ENCODE measurements around the gene ANO8.
"Not testable (repeated sequence)": the region's sequence is repeated elsewhere in the genome, so short reads cannot be mapped to it uniquely, and the experiment has no call there.

Gene ANO8

DNA sequence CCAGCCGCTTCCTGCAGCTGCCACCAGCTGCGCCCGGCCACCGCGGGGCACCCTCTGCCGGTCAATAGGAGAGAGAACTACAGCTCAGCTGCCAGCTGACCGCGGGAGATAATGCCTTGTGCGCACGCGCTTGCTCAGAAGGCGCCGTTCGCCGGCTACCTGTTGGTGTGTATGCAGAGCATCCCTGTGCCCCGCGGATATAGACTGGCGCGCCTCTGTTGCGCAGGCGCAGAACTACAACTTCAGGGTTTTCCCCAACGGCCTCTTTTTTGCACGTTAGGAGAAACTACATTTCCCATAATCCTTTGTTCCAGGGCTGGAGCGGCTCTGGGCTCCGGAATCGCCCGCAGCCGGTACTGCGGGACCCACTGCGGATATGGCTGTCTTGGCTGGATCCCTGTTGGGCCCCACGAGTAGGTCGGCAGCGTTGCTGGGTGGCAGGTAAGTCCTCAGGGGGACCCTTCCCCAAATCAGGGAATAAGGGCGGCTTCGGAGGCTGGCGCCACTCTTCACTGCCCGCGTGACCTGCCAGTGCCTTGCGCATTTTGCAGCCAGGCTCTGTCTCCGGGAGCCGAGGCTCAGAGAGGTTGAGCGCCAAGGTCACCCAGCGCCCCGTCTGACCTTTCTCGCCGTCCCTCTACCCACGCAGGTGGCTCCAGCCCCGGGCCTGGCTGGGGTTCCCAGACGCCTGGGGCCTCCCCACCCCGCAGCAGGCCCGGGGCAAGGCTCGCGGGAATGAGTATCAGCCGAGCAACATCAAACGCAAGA lies 29.0 kb downstream of the ANO8 start, which contains the start of gene MRPL34:
MRPL34 (plus strand) TSS at position 356 of the 768 bp plus-strand sequence; CDS start at position 377, 21 bp downstream.
- Histone ChIP-seq H3K27ac (ENCODE audit: low read length) (peak within 1 kb of the TSS; percentile 79), H3K4me1 (ENCODE audit: insufficient read depth, low read length) (peaks cover 15% of the 10 kb centered on the region; the same call in 1 of the 2 replicates), H3K9me3 (ENCODE audit: insufficient read depth, low read depth, low read length) (no peaks in the 10 kb centered on the region), H3K9ac (ENCODE audit: low read depth, low read length) (peak within 1 kb of the TSS; percentile 97), H3K36me3 (ENCODE audit: insufficient read depth, low read depth, low read length) (no peaks in the 10 kb centered on the region), H3K27me3 (ENCODE audit: insufficient read depth, low read length) (no peaks in the 10 kb centered on the region), H3K4me3 (ENCODE audit: low read length) (peak within 1 kb of the TSS; percentile 98)

DNA sequence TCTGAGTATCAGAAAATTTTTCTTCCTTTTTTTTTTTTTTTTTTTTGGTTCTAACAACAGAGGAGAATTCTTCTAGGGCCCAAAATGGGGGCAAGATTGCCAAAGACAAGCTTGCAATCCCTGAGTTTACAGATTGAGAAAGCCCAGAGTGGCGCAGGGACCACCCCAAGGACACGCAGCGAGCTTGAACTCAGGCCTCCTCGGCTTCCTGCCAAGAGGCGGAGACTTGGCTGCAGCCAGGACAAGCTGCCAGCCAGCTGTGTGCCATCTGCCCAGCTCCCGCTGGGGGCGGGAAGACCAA lies 29.5 kb downstream of the ANO8 start:
- no peaks in the 10 kb centered on the region for H3K9me3 ChIP-seq (ENCODE audit: insufficient read depth, low read depth, low read length)
- H3K36me3 ChIP-seq (ENCODE audit: insufficient read depth, low read depth, low read length): no peaks in the 10 kb centered on the region
- no peak overlapping the region for H3K27ac ChIP-seq (ENCODE audit: low read length)
- no peak overlapping the region for H3K9ac ChIP-seq (ENCODE audit: low read depth, low read length)
- H3K27me3 ChIP-seq (ENCODE audit: insufficient read depth, low read length): no peaks in the 10 kb centered on the region
- H3K4me1 ChIP-seq (ENCODE audit: insufficient read depth, low read length): peaks cover 13% of the 10 kb centered on the region; the same call in 1 of the 2 replicates
- H3K4me3 ChIP-seq (ENCODE audit: low read length): peak overlapping the region; percentile 45; the same call in 1 of the 2 replicates

DNA sequence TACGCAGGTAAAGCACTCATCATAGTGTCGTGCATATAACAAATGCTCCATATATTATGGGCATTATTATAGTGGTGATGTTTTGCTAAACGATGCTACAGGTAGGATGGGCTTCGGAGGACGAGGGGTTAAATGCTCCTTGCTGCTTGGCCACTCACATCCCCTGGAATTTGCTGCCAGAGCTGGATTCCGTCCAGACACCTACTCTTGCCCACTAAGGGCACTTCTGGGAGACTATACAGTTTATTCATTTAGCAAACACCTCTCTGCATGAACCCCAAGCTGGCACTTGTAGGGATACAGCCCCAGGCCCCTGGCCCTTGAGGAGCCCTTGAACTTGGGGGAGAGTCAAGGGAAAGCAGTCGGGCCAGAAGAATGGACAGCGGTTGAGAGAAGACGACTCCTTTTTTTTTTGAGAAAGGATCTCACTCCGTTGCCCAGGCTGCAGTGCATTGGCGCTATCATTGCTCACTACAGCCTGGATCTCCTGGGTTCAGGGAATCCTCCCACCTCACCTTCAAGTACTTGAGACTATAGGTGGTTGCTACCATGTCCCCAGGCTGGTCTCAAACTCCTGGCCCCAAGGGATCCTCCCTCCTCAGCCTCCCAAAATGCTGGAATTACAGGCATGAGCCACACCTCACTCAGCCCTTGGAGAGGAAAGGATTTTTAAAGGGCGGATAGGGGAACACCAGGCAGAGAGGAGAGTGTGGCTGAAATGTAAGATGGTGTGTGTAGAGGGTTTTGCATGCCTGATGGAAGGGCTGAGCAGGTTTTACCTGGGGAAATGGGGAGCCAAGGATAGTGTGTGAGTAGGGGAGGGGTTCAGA lies 30.1 kb downstream of the ANO8 start:
- Histone ChIP-seq H3K4me3 (ENCODE audit: low read length) (peak overlapping the region; percentile 45; the same call in 1 of the 2 replicates), H3K27ac (ENCODE audit: low read length) (no peak overlapping the region), H3K4me1 (ENCODE audit: insufficient read depth, low read length) (peaks cover 13% of the 10 kb centered on the region; the same call in 1 of the 2 replicates), H3K27me3 (ENCODE audit: insufficient read depth, low read length) (no peaks in the 10 kb centered on the region), H3K9me3 (ENCODE audit: insufficient read depth, low read depth, low read length) (no peaks in the 10 kb centered on the region), H3K36me3 (ENCODE audit: insufficient read depth, low read depth, low read length) (no peaks in the 10 kb centered on the region), H3K9ac (ENCODE audit: low read depth, low read length) (no peak overlapping the region)

DNA sequence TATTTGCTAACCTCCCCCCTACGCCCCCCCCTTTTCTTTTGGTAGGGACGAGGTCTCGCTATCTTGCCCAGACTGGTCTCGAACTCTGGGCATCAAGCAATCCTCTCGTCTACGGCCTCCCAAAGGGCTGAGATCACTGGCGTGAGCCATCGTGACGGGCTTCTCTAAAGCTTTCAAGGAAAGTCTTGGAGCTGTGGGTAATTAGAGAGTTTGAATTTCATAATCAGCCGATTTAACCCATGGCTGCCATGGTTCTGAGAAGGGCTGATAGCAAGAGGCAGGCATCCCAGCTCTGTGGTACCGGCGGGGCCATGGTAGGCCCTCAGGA lies 30.8 kb downstream of the ANO8 start:
- Histone ChIP-seq H3K4me1 (ENCODE audit: insufficient read depth, low read length) (peaks cover 13% of the 10 kb centered on the region; the same call in 1 of the 2 replicates), H3K36me3 (ENCODE audit: insufficient read depth, low read depth, low read length) (0 out of 2 replicates have a peak, but pooled peaks cover under 1% of the 10 kb centered on the region), H3K4me3 (ENCODE audit: low read length) (peak overlapping the region; percentile 43; the same call in 1 of the 2 replicates), H3K27me3 (ENCODE audit: insufficient read depth, low read length) (no peaks in the 10 kb centered on the region), H3K9ac (ENCODE audit: low read depth, low read length) (no peak overlapping the region), H3K27ac (ENCODE audit: low read length) (no peak overlapping the region), H3K9me3 (ENCODE audit: insufficient read depth, low read depth, low read length) (no peaks in the 10 kb centered on the region)

DNA sequence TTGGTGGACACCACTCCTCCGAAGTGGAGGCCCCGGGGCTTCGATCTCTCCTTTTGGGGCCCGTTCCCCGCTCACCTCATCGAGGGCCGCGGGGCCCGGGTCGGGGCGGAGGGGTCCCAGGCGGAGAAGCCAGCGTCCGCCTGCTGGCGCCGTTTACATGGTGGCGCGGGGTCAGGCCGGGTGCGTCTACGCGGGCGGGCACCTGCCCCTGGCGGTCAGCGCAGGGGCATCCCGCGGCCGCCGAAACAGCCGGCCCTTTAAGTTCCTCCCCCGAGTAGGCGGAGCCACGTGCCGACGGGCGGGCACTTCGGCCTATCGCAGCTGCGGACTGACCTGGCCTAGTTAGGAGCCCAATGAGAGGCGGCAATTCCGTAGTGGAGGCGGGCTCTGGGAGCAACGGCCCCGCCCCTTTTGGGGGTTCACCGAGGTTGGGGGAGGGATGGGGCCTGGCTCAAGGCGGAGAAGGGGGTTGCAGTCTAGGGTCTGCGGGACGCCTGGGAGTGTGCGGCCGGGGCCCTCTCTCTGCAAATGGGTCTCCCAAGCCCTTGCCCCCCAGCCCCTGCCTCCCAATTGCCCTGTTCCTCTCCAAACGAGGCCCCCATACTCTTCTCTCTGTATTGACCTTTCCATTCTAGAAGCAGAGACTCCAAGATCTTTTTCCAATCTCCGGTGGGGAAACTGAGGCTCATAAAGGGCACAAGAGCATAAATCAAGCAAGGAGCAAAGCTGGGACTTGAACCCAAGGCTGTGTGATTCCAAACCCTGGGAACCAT lies 31.3 kb downstream of the ANO8 start, which contains the start of gene ABHD8:
ABHD8 (minus strand) TSS at position 259 of the 773 bp plus-strand sequence. CDS start 1,809 bp downstream, outside the sequence.
- Histone ChIP-seq H3K36me3 (ENCODE audit: insufficient read depth, low read depth, low read length) (peaks cover 5% of the 10 kb centered on the region), H3K4me3 (ENCODE audit: low read length) (peak within 1 kb of the TSS; percentile 68; the same call in 1 of the 2 replicates), H3K27me3 (ENCODE audit: insufficient read depth, low read length) (no peaks in the 10 kb centered on the region), H3K4me1 (ENCODE audit: insufficient read depth, low read length) (peaks cover 13% of the 10 kb centered on the region; the same call in 1 of the 2 replicates), H3K9me3 (ENCODE audit: insufficient read depth, low read depth, low read length) (peaks cover 2% of the 10 kb centered on the region), H3K9ac (ENCODE audit: low read depth, low read length) (peak within 1 kb of the TSS; percentile 66), H3K27ac (ENCODE audit: low read length) (no peak within 1 kb of the TSS)

DNA sequence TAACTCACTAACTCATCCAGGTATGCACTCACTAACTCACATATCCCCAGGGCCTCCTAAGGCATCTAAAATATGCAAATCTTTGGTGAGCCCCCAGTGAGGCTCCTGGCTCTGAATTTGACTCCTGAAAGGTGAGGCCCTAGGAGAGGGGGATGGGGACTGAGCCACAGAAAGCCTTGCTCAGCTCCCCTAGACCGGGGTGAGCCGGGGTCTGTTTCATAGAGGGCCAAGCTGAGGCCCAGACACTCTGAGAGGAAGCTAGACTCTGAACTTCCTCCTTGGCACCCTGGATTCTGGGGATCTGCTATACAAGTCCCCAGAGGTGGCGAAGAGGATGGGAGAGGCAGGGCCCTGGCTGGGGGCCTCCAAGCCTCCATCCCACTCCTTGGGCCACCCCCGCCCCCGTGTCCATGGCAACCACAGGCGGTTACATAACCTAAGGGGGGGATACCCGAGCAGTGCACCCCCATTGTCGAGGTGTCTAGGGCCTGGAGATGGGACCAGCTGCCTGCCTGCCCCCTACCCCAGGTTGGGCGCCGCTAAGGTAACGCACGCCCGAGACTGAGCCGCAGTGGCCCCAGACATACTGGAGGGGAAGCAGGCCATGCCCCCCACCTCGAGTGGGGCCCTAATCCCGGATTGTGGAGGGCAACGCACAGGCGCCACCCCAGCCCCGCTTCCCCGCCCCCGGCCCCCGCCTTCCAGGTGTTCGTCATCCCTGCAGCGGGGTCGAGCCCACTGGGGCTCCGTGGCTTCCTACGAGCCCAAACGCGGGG lies 32.1 kb downstream of the ANO8 start:
- H3K27me3 ChIP-seq (ENCODE audit: insufficient read depth, low read length): no peaks in the 10 kb centered on the region
- no peak overlapping the region for H3K27ac ChIP-seq (ENCODE audit: low read length)
- H3K9ac ChIP-seq (ENCODE audit: low read depth, low read length): peak overlapping the region; percentile 66

DNA sequence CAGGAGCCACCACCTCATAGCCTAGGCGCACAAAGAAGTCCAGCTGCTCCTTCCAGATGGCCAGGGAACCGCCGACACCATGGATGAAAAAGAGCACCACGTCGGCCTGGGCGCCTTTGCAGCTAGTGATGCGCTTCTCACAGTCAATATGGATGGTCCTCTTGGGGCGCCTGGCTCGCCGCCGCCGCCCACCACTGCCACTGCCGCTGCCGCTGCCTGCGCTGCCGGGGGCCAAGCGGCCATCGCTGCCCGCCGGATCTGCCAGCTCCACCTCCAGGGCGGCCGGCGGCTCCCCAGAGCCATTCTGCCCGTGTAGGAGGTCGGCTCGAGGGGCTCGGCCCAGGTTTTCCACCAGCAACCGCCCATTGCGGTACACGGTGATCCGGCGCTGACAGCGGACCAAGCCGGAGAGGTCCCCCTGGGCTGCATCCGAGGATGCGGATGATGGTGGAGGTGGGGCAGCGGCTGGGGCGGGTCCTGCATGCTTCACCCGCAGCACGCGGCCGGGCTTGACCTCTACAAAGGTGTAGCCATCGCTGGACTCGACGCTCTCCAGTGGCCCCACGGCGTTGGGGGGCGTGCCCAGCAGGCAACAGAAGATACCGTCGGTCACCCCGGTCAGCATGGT lies 33.5 kb downstream of the ANO8 start:
- Histone ChIP-seq H3K4me1 (ENCODE audit: insufficient read depth, low read length) (peaks cover 9% of the 10 kb centered on the region; the same call in 1 of the 2 replicates), H3K4me3 (ENCODE audit: low read length) (no peak overlapping the region), H3K9me3 (ENCODE audit: insufficient read depth, low read depth, low read length) (peaks cover 5% of the 10 kb centered on the region), H3K27ac (ENCODE audit: low read length) (no peak overlapping the region), H3K36me3 (ENCODE audit: insufficient read depth, low read depth, low read length) (peaks cover 8% of the 10 kb centered on the region), H3K27me3 (ENCODE audit: insufficient read depth, low read length) (no peaks in the 10 kb centered on the region), H3K9ac (ENCODE audit: low read depth, low read length) (no peak overlapping the region)

More for the DNA sequence above, 32.1 kb downstream of the ANO8 start:
- Histone ChIP-seq H3K4me3 (ENCODE audit: low read length) (peak overlapping the region; percentile 68; the same call in 1 of the 2 replicates), H3K36me3 (ENCODE audit: insufficient read depth, low read depth, low read length) (peaks cover 8% of the 10 kb centered on the region), H3K4me1 (ENCODE audit: insufficient read depth, low read length) (peaks cover 13% of the 10 kb centered on the region; the same call in 1 of the 2 replicates), H3K9me3 (ENCODE audit: insufficient read depth, low read depth, low read length) (peaks cover 5% of the 10 kb centered on the region)

DNA sequence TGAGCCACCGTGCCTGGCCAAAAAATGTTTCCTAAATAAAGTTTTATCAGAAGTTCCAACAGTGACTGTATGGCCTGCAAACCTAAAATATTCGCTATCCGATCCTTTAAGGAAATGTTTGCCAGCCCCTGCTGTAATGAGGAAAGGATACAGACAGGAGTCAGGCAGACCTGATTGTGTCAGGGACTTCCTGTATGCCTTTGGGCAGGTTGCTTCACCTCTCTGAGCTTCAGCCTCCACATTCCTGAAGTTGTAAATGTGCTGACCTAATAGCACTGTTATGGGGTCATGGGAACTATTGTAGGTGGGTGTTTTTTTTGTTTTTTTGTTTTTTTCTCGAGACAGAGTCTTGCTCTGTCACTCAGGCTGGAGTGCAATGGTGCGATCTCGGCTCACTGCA lies 37.7 kb downstream of the ANO8 start:
- Histone ChIP-seq H3K27me3 (ENCODE audit: insufficient read depth, low read length) (no peaks in the 10 kb centered on the region), H3K4me1 (ENCODE audit: insufficient read depth, low read length) (peaks cover 3% of the 10 kb centered on the region; the same call in 1 of the 2 replicates), H3K9ac (ENCODE audit: low read depth, low read length) (no peak overlapping the region), H3K4me3 (ENCODE audit: low read length) (no peak overlapping the region), H3K9me3 (ENCODE audit: insufficient read depth, low read depth, low read length) (peaks cover 5% of the 10 kb centered on the region), H3K36me3 (ENCODE audit: insufficient read depth, low read depth, low read length) (peaks cover 15% of the 10 kb centered on the region), H3K27ac (ENCODE audit: low read length) (no peak overlapping the region)

DNA sequence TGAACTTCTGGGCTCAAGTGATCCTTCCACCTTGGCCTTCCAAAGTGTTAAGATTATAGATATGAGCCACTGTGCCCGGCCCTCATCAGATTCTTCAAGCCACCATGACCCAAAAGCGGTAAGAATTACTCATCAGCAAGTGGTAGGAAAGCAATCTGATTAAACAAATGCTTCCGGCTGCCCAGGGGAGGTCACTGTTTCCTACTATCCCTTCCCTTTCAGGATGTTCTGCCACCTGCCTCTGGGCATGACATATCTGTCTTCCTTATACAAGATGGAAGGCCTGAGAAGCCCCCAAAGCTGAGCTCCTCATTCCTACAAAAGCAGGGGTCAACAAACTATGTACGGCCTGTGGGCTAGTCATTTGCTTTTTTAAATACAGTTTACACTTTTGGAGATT lies 38.4 kb downstream of the ANO8 start:
- peaks cover 5% of the 10 kb centered on the region for H3K9me3 ChIP-seq (ENCODE audit: insufficient read depth, low read depth, low read length)
- H3K9ac ChIP-seq (ENCODE audit: low read depth, low read length): no peak overlapping the region
- H3K27ac ChIP-seq (ENCODE audit: low read length): no peak overlapping the region
- no peak overlapping the region for H3K4me3 ChIP-seq (ENCODE audit: low read length)
- H3K4me1 ChIP-seq (ENCODE audit: insufficient read depth, low read length): 0 out of 2 replicates have a peak, but pooled peaks cover 3% of the 10 kb centered on the region
- no peaks in the 10 kb centered on the region for H3K27me3 ChIP-seq (ENCODE audit: insufficient read depth, low read length)
- H3K36me3 ChIP-seq (ENCODE audit: insufficient read depth, low read depth, low read length): peaks cover 15% of the 10 kb centered on the region

DNA sequence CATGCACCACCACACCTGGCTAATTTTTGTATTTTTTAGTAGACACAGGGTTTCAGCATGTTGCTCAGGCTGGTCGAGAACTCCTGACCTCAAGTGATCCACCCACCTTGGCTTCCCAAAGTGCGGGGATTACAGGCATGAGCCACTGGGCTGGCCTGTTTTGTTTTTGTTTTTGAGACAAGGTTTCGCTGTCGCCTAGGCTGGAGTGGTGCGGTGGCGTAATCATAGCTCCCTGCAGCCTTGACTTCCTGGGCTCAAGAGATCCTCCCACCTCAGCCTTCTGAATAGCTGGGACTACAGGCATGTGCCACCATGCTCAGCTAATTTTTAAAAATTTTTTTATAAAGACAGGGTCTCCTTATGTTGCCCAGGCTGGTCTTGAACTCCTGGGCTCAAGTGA lies 39.1 kb downstream of the ANO8 start:
- H3K9me3 ChIP-seq (ENCODE audit: insufficient read depth, low read depth, low read length); H3K27ac ChIP-seq (ENCODE audit: low read length); H3K4me3 ChIP-seq (ENCODE audit: low read length); H3K9ac ChIP-seq (ENCODE audit: low read depth, low read length); H3K27me3 ChIP-seq (ENCODE audit: insufficient read depth, low read length); H3K4me1 ChIP-seq (ENCODE audit: insufficient read depth, low read length): not testable (repeated sequence)
- H3K36me3 ChIP-seq (ENCODE audit: insufficient read depth, low read depth, low read length): peaks cover 15% of the 10 kb centered on the region

All from iPS-20b (cell line).